Epidermal melanocyte (primary cell): ENCODE data around the gene THYN1.

ENCODE experiments used
- DNase-seq: peaks from one replicate; pipeline ENCODE4 v3.0.0; 2011; ENCODE audit warnings: low spot score; ENCODE audit not compliant: insufficient read length

Gene THYN1

DNA sequence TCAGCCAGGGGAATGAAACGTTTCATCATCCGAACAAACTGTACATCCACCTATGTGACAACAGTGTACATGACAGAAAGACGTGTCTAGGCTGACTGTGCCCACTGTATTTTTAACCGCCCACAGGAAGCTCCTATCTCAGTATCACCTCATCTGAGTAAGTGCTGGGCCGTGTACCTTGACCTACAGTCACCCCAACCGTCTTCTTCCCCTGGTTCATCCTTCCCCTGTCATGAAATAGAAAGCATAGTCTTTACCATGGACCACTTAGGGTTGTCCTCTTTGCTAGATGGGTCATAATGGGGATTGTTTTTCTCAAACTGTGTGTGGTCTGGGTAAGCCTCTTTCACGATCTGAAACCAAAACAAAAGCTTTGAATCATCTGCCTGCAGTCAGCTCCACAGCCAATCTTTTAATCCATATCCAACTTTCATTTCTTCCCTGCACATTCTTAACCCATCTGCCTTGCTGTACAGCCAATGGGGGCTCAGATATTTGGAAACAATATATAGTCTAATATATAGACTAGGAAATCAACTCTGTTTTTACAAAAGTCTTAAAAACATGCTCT, 4.2 kb downstream of the THYN1 start:
- DNase-seq = no peak

DNA sequence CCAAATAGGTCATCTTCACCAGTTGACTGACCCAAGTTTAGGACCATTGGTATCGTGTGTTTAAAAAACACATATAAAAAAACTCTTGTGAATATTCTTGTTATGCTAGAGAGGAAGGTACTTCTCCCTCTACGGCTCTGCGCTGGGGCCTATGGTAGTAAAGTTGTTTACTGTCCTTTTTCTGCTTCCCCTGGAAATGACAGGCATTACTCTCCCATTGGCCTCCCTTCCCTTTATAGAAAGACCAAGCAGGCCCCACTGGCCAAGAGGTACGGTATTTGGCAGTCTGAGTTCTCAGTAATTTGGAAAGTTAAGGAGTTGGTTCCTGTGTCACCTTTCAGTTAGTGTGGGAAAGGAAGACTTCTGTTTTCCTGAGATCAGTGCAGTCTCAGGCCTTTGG, 6.5 kb downstream of the THYN1 start:
- no peak for DNase-seq

DNA sequence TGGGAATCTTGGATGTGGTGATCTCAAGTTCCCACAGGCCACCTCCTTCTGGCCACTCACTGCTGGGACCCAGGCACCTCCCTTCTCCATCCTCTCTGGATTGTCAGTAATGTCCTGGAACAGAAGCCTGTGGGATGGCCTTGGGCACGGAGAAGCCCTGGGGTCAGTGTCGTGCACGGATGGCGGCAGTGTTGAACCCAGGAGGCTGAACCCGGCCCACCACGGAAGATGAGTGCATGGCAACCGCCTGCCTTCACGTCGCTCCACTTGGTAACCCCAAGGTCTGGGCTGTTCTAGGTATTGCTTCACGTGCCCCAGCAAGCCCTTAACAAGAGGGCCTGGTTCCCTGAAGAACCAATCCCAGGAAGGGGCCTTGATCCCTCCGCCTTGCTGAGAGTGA, 7.1 kb downstream of the THYN1 start:
- no peak for DNase-seq

DNA sequence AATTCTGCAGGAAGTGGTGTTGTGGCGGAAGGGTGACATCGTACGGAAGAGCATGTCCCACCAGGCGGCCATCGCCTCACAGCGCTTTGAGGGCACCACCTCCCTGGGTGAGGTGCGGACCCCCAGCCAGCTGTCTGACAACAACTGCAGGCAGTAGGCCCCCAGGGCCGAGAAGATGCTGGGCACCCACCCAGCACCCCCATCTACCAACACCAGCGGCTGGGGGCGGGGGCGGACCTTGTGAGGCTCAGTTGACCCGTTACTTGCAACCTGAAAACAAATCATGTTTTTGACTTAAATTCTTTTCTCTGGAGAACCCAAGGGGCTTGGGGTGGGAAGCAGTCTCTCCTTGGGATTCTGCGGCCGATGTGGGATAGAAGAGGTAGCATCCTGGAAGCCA, 7.7 kb downstream of the THYN1 start:
- no peak for DNase-seq

DNA sequence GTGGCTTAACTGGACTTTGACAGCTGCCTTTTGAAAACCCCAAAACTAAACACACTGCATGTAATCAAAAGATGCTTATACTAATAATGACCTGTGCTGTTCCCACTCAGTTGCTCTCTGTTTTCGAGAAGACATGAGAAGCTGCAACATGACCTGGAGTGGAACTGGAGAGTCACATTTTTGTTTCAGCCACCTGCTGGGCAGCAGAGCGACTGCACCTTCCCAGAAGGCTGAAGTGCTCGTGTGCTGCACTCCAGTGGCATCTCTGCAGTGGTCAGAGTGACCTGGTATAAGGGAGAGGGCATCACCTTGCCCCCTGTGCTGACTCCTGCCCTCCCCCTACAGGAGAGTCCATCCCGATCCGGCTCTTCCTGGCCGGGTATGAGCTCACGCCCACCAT, 8.6 kb downstream of the THYN1 start:
- no peak for DNase-seq

DNA sequence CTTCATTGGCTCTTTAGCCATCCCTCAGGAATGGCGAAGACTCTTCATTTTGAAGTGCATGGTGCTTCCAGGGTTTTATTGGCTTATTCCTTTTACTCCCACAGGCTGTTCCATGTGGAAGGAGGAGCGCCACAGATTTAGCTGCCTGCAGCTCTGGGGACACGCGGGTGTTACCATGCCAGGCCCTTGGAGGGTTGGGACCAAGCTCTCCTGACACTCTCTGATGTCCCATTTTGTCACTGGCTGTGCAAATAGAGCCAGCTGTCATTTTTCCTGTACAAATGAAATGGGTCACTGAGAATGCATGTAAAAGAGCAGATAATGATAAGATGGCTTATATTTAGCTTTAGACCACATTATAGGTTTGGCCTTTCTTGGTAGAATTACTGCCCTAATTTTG, 9.2 kb downstream of the THYN1 start:
- no peak for DNase-seq

DNA sequence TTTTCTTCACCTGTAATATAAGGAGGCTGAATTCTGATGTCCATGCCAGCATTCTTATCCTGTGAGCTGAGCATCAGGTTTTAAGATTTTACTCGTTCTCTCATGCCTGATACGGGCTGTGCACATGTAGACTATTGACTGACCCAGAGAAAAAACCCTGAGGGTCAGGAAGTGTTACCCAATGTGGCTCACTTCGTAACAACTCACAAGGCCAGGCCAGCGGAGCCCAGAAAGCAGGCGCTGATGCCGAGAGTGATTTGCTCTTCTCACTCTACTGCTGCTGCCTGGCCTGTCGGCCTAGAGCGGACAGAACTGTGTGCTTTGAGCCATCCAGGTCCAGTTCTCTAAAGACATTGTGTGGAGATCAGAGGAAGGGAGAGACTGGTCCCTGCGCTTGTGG, 10.8 kb downstream of the THYN1 start:
- no peak for DNase-seq

DNA sequence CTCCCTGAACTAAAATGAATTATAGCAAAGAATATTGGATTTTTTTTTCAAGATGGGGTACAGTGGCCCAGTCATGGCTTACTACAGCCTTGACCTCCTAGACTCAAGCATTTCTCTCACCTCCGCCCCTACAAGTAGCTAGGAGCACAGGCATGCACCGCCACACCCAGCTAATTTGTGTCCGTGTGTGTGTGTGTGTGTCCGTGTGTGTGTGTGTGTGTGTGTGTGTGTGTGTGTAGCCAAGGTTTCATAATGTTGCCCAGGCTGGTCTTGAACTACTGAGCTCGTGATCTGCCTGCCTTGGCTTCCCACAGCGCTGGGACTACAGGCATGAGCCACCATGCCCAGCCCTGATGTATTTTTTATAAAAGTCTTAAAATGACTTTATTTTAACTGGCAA, 12.6 kb downstream of the THYN1 start:
- no peak for DNase-seq

DNA sequence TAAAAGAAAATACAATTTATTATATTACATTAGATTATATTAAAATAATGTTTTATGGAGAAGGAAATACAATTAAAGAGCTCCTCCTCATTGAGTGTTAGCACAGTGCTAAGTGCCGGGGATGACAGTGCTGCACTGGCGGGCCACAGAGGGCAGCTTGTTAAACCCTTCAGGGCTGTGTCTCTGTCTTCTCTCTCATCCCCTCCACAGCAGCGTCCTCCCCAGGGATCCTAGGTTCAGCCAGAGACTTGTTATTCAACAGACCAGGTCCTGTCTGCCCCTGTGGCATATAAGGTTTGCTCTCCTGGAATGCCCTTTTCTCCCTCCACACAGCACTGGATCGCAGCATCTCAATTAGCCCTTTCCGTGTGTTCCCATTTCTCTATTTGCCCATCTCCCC, 14.2 kb downstream of the THYN1 start:
- no peak for DNase-seq

DNA sequence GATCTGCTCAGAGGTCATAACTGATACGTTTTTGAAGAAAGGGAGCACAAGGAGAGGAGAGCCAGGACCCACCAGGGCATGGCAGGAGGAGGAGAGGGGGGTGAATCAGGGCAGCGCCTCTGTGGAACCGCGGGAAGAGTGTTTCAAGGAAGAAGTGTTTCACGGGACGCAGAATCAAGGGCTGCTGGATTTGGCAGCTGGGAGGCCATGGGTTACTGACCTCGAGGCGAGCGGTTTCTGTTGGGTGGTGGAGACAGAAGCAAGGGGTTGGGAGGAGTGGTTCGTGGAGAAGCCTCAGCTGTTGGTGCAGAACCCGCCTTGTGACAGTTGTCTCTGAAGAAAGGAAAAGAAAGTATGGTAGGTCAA, 15.6 kb downstream of the THYN1 start:
- DNase-seq = no peak

DNA sequence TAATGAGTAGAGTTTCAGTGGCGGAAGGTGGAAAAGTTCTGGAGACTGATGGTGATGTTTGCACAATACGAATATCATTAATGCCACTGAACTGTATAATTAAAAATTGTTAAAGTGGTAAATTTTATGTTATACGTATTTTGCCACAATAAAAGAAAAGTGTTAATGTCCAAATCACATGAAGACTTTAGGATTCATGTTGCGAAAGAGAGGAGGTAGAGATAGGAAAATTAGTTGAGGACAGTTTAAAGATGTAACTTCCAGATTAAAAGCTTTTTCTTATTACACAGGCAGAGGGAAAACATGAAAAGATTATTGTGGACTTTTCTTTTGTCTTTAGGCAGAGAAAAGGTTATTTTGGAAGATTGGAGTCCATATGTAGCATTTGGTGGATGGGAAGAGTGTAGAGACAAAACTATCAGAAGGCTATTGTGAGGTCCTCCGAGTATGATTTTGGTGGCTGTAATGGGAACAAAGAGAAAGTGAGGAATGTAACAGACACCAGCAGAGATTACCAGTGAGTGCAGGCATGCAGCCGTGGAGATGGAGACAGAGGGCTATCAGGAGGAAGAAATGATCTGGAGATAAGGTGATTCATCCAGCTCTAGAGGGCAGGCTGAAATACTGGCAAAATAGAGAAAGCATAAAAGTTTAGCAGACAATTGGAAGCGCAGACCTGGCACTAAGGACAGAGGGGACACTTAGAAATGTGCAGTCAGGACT, 16.2 kb downstream of the THYN1 start:
- DNase-seq = no peak

DNA sequence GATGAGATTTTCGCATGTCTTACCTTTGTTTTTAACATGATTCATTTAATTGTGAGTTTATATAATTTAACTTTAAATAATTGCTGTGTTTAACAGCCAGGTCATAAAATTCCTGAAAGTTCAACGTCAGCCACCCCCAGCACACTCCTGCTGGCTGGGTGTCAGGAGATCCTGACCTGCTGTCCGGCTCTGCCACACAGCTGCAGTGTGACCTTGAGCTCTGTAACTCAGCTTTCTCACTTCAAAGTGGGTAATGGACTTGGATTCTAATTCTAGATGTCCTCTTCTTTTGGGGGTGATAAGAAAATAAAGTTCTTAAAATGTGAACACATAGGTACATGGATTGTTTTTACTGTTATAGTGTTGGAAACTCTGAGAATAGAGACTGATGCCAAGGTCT, 17.8 kb downstream of the THYN1 start:
- no peak for DNase-seq

DNA sequence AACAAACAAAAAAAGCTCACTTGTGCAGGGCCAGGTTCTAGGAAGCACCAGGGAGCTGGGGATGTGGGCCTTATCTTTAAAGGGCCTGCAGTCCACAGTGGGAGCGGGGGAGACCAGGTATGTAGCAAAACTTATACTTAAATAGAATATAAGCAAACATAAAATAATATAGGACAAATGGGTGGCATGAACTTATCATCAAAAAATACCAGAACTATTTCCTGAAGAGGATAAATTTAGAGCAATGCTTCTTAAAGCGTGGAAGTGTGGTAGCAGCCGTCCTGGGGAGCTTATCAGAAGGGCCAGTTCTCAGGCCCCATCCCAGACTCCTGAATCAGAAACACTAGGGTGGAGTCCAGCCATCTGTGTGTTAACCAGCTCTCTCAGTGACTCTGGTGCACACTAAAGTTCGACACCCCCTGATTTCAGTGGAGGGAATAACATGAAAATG, 19.4 kb downstream of the THYN1 start:
- DNase-seq = no peak

DNA sequence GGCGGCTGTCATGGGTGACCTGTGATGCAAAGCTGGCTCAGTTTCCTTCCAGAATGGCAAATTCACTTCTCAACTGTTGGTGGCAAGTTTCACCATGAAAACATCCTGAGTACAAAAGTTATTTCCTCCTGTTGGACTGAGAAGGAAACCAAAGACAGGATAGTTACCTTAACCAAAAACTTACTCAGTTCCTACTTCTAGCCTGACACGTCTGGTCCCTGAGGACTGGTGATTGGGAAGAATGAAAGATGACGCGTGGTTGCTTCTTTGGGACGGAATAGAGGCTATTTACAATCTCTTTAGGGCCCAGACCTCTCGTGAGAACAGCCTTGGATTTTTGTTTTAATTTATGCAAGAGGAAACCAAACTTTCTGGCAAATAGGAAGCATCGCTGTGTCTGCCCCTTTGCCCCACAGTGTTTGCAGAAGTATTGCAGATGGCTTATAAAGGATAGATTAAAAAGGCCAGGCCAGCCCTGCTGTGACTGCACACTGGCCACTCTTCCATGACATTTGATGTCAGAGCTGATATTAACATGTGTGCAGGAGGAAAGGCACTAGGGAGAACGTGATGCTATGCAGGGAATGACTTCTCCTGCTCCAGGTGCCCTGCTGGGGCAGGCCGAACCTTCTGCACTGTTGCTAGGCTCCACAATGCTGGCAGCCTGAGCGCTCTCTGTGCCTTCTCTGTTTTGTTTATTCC, 21.0 kb downstream of the THYN1 start:
- no peak for DNase-seq

DNA sequence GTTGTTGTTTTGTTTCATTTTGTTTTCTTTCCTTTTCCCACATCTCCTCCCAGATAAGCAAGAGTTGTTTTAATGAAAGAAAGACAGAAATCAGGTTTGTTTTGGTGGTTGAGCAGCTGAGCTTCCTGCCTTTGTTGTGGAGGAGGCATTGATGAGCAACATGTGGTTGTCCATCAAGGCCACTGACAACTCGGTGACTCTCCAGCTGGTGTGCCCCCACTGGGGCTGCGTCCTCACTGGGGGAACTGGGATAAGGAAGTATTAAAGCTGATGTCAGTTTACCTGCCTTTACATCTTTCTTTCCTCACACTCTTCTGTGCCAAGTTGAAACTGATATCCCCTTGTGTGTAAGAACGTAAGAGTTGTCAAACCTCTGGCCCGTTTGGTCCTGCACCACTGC, 22.8 kb downstream of the THYN1 start:
- no peak for DNase-seq

DNA sequence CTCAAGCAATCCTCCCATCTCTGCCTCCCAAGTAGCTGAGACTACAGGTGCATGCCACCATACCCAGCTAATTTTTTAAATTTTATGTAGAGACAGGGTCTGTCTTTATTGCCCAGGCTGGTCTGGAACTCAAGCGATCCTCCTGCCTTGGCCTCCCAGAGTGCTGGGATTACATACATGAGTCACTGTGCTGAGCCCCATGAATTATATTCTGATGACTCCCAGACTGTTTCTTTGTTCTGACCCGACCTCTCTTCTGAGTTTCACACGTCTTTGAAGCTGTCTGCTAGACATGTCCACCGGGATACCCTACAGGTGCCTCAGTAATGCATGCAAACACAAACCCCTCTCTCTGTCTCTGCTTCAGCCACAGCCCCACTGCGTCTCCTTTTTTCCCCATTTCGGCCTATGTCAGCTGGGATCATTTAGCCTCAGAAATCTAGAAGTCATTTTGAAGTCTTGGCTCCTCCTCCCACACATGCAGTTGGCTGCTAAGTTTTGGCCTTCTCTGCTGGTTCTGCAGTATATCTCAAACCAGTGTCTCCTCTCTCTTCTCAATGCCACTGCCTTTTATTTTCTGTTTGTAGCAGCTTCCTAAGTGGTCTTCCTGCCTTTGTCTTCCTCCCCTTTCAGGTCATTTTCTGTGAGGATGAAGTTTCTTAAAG, 23.9 kb downstream of the THYN1 start:
- DNase-seq = no peak

DNA sequence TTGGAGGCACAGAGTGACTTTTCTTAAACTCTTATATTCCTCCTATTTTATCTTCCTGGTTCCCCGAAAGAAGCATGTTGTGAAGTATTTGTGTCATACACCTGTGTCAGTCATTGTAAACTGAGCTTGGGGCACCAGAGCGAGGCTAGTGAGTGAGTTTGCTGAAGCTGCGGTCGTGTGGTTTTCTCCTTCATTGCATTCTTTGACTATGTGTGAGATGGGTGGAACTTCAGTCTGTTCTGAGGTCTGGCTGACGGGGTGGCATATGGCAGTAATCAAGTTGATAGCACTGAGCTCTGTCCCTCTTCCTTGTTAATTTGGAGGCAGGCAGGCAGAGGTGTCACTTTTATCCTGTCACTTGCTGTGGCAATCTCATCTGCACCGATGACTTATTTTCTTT, 24.5 kb downstream of the THYN1 start:
- DNase-seq = no peak

DNA sequence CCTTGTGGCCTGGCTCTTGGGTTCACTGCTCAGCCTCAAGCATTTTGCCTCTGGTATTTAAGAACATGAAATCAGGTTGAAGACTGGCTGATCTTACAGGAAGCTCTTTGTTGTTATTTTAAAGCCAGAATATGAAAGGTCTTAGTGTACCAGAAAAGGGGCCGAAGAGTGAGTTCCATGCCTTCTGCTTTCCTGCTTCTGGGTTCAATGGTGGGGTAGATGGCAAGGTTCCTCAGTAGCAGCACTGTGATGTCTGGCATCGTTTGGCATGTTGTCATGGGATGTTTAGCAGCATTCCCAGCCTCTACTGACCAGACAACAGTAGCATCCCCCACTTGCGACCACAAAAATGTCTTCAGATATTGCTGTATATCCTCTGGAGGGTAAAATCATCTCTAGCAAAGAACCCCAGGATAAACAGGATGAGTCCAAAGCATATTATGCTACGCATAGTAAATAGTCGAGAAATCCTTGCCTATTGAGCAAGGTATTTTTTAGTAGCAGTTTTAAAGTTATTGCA, 26.3 kb downstream of the THYN1 start:
- DNase-seq = no peak

DNA sequence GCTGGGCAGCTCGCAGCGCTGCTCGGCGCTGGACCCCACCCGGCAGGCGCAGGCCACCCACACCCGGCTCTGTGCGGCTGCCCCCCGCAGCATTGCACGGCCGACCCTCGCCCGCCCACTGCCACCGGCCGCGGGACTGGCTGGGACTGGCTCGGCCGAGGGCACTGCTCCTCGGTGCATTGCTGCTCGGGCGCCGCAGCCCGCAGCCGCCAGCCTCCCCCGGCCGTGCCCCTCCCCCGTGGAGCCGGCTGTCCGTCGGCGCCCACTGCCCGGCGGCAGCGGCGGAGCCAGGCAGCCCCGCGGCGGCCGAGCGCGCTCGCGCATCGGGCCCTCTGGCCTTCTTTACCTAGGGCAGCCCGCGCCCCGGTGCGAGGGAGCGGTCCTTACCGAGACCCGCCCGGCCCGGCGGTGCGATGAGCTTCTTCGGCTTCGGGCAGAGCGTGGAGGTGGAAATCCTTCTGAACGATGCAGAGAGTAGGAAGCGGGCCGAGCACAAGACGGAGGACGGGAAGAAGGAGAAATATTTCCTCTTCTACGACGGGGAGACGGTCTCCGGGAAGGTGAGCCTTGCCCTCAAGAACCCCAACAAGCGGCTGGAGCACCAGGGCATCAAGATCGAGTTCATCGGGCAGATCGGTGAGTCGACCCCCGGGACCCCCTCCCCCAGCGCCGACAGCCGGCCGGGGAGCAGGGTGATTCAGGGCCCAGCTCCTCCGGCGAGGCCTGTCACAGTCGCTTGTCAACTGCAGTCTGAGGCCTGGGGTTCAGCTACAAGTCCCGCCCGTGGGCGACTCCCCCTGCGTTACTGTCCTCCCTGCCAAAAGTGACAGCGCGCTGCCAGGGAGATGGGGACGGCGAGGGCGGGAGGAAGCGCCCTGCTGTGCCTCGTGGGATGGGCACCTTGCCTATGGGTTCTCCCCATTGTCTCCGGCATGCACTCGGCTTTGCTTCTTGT, 28.2 kb downstream of the THYN1 start:
- DNase-seq = no peak

DNA sequence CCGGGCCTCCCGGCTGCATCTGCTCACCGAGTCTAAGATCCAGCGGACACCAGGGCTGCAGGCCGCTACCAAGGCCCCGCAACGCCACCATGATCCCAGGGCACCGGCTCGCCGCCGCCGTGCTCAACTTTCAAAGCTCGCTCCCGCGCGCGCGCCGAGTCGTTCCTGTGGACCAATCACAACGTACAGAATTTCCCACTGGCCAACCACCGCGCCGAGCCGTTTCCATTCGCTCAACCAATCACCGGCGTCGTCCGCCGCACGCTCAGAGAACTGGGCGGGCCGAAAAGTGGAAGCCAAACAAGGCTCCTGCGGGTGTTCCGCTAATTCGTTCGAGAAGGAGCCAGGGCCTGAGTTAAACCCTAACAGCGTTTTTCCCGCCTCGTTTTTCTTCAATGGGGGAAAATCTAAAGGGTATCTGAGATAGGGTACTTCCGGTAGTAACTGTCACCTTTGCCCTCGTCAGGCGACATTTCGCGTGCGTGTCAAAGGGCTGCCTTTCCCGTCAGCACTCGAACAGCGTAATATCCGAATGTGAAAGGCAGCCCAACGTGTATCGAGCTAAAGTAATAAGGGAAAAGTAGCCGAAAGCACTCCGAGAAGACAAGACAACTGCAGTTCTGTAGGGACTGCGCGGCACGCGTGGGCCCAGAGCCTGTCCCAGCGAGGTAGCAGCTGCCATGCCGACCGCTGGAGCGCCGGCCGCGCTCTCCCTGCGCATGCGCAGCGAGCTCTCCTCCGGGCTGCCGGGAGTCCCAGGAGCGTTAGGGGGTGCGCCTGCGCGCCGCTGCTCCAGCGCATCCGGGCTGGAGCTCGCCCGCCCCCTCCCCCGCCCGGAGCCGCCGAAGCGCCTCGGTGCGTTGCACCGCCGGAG, 29.1 kb downstream of the THYN1 start, which contains the start of the genes NCAPD3 and VPS26B:
Gene NCAPD3, minus strand, starts transcription at position 132 of the 874 bp plus-strand sequence. Its CDS starts 41 bp downstream, at position 91.
Gene VPS26B, plus strand, starts transcription at position 836 of the 874 bp plus-strand sequence. CDS start 452 bp downstream, outside the sequence.
- peak; percentile 90 for DNase-seq
